Measurements from ENCODE around the gene ZBTB49.

ZBTB49 gene

DNA sequence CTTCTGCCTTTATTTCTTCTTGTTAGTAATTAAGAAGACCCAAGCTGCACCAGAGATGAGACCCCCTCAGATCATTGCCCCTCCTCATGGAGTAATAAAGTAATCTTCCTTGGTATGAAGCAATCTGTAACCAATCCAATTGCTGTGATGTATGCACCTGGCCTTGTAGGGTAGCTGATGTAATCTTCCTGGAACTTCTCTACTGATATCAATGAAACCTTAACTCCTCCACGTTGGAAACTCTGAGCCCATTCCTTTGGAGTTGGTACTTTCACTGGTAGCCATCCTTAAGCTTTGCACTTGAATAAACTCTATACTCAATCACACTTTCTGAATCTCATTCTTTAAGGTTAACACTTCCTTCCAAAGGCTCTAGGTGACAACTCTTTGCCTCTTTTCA is 65.3 kb downstream of the ZBTB49 start:
- Histone ChIP-seq H3K27me3 (ENCODE audit: control insufficient read depth, insufficient read depth, low read length) (no peaks in the 10 kb centered on the region), H3K9ac (ENCODE audit: low read length) (no peak overlapping the region), H3K27ac (ENCODE audit: low read depth, low read length) (no peak overlapping the region), H3K4me3 (ENCODE audit: low read length) (no peak overlapping the region), H3K4me1 (ENCODE audit: control insufficient read depth, insufficient read depth, low read length) (no peaks in the 10 kb centered on the region), H3K36me3 (ENCODE audit: control insufficient read depth, insufficient read depth, low read length) (no peaks in the 10 kb centered on the region)

DNA sequence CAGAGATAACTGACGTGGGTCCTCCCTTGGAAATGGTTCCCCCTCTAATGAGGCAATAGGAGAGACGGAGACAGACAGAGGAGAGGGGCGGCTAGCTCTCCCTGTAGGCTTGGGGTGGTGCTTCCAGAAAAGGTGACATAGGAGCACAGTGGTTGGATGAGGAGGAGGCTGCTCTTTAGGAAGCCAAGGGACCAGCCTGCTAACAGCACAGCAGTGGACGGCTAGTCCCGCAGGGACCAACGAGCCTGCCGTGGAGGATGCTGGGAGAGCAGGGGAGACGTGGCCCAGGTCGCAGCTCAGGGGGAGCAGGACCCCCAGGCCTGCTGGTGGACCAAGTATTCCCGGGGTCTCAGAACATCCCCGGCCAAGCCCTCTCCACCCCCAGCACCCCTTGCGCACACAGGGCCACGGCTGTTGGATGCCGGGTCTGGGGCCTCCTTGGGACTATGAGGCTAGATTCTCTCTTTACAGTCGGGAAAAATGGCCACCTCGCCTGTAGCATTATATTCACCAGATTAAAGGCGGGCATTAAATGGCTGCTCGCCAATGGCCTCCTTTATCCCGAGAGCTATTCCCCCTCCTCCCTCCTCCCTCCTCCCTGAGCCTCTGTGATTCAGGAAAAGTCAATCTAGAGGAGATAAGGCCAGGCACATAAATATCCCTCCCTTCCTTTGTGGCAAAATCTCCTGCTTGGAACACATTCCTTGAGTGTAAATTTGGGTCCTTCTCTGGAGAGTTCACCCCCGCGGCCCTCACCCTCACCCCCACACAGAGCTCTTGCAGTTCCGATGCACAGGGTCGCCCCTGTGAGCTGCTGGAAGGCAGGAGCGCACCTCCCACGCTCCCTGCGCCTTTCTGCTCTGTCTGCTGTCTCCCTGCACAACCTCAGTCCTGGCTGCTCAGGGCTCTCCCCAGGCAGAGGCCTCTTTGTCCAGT is 66.3 kb downstream of the ZBTB49 start:
- Histone ChIP-seq H3K4me1 (ENCODE audit: control insufficient read depth, insufficient read depth, low read length) (no peaks in the 10 kb centered on the region), H3K27me3 (ENCODE audit: control insufficient read depth, insufficient read depth, low read length) (no peaks in the 10 kb centered on the region), H3K4me3 (ENCODE audit: low read length) (no peak overlapping the region), H3K9ac (ENCODE audit: low read length) (no peak overlapping the region), H3K36me3 (ENCODE audit: control insufficient read depth, insufficient read depth, low read length) (no peaks in the 10 kb centered on the region), H3K27ac (ENCODE audit: low read depth, low read length) (no peak overlapping the region)

- H3K4me3 ChIP-seq (ENCODE audit: low read length) = no peak overlapping the region
- H3K27ac ChIP-seq (ENCODE audit: low read depth, low read length) = no peak overlapping the region
- H3K27me3 ChIP-seq (ENCODE audit: control insufficient read depth, insufficient read depth, low read length) = no peaks in the 10 kb centered on the region
- no peak overlapping the region for H3K9ac ChIP-seq (ENCODE audit: low read length)
- no peaks in the 10 kb centered on the region for H3K36me3 ChIP-seq (ENCODE audit: control insufficient read depth, insufficient read depth, low read length)
- no peaks in the 10 kb centered on the region for H3K4me1 ChIP-seq (ENCODE audit: control insufficient read depth, insufficient read depth, low read length)
Measured at GRCh38 chr4:4358093-4358854, 68.2 kb downstream of the ZBTB49 start.

DNA sequence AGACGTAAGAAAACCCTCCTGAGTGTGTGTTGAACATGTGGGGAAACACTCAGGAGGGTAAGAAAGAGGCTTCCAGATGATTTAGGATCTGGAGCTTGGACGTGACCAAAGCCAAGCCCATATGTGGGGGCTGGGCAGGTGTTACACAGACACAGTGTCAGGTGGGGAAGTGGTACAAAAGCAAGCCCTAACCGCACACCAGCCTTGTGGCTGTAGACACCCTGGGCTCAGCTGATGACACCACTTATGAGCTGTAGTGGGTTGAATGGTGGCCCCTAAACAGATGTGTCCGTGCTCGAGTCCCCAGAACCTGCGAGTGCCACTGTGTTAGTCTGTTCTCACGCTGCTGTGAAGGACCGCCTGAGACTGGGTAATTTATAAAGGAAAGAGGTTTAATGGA is 71.8 kb downstream of the ZBTB49 start:
- Histone ChIP-seq H3K9ac (ENCODE audit: low read length) (no peak overlapping the region), H3K36me3 (ENCODE audit: control insufficient read depth, insufficient read depth, low read length) (no peaks in the 10 kb centered on the region)

GRCh38 chr4:4362991-4363697 is 73.1 kb downstream of the ZBTB49 start:
- no peaks in the 10 kb centered on the region for H3K4me1 ChIP-seq (ENCODE audit: control insufficient read depth, insufficient read depth, low read length)
- H3K36me3 ChIP-seq (ENCODE audit: control insufficient read depth, insufficient read depth, low read length) = no peaks in the 10 kb centered on the region
- no peak overlapping the region for H3K4me3 ChIP-seq (ENCODE audit: low read length)
- no peaks in the 10 kb centered on the region for H3K27me3 ChIP-seq (ENCODE audit: control insufficient read depth, insufficient read depth, low read length)
- H3K9ac ChIP-seq (ENCODE audit: low read length) = no peak overlapping the region
- no peak overlapping the region for H3K27ac ChIP-seq (ENCODE audit: low read depth, low read length)

More for the DNA sequence above, 71.8 kb downstream of the ZBTB49 start:
- no peaks in the 10 kb centered on the region for H3K27me3 ChIP-seq (ENCODE audit: control insufficient read depth, insufficient read depth, low read length)
- no peaks in the 10 kb centered on the region for H3K4me1 ChIP-seq (ENCODE audit: control insufficient read depth, insufficient read depth, low read length)
- H3K4me3 ChIP-seq (ENCODE audit: low read length) = no peak overlapping the region
- no peak overlapping the region for H3K27ac ChIP-seq (ENCODE audit: low read depth, low read length)

DNA sequence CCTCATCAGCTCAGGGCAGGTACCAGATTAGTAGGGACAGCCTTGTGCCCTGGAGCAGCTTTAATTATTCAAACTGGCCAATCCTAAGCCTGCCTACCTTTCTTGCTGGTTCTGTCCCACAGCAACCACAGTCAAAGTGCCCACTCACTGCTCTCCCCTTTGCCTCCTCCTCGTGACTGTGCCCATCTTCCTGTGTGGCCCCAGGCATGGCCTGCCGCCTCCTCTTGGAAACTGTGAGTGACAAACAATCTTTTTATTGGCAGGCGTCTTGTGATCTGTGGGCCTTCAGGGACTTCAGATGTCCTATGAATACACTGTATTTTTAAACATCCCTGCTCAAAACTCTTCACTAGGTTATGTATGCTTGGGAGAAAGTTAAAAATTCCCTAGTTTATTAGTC is 74.0 kb downstream of the ZBTB49 start:
- Histone ChIP-seq H3K4me1 (ENCODE audit: control insufficient read depth, insufficient read depth, low read length) (no peaks in the 10 kb centered on the region), H3K27ac (ENCODE audit: low read depth, low read length) (no peak overlapping the region), H3K36me3 (ENCODE audit: control insufficient read depth, insufficient read depth, low read length) (no peaks in the 10 kb centered on the region), H3K4me3 (ENCODE audit: low read length) (no peak overlapping the region), H3K9ac (ENCODE audit: low read length) (no peak overlapping the region), H3K27me3 (ENCODE audit: control insufficient read depth, insufficient read depth, low read length) (no peaks in the 10 kb centered on the region)

DNA sequence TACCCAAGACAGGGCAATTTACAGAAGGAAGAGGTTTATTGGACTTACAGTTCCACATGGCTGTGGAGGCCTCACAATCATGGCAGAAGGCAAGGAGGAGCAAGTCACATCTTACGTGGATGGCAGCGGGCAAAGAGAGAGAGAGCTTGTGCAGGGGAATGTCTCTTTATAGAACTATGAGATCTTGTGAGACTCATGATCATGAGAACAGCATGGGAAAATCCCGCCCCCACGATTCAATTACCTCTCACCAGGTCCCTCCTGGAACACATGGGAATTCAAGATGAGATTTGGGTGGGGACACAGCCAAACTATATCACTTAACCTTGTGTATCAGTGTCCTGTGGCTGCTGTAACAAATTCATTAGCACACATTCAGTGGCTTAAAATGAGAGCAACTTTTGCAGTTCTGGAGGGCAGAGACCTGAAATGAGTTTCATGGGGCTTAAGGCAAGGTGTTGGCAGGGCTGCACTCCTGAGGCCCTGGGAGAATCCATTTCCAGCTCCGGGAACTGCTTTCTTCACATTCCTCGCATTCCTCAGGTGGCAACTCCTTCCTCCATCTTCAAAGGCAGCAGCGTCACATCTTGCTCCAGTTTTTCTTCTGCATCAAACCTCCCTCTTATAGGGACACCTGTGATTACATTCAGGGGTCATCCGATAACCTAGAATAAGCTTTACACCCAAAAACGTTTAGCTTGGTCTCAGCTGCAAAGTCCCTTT is 74.6 kb downstream of the ZBTB49 start:
- H3K27ac ChIP-seq (ENCODE audit: low read depth, low read length) = no peak overlapping the region
- no peaks in the 10 kb centered on the region for H3K27me3 ChIP-seq (ENCODE audit: control insufficient read depth, insufficient read depth, low read length)
- no peaks in the 10 kb centered on the region for H3K4me1 ChIP-seq (ENCODE audit: control insufficient read depth, insufficient read depth, low read length)
- H3K9ac ChIP-seq (ENCODE audit: low read length) = no peak overlapping the region
- no peak overlapping the region for H3K4me3 ChIP-seq (ENCODE audit: low read length)
- no peaks in the 10 kb centered on the region for H3K36me3 ChIP-seq (ENCODE audit: control insufficient read depth, insufficient read depth, low read length)

GRCh38 chr4:4368809-4369580 is 78.9 kb downstream of the ZBTB49 start:
- Histone ChIP-seq H3K27ac (ENCODE audit: low read depth, low read length) (no peak overlapping the region), H3K27me3 (ENCODE audit: control insufficient read depth, insufficient read depth, low read length) (no peaks in the 10 kb centered on the region), H3K4me3 (ENCODE audit: low read length) (no peak overlapping the region), H3K36me3 (ENCODE audit: control insufficient read depth, insufficient read depth, low read length) (no peaks in the 10 kb centered on the region), H3K4me1 (ENCODE audit: control insufficient read depth, insufficient read depth, low read length) (no peaks in the 10 kb centered on the region), H3K9ac (ENCODE audit: low read length) (no peak overlapping the region)

Data from rectal smooth muscle tissue (tissue), 1 donor.